Limb (tissue), 2 donors: Measurements from ENCODE around the gene RBP3.

Experiments used
- DNase-seq, 2 donors: peaks; one replicate each; pipeline ENCODE4 v3.0.0-alpha.2; 2016; ENCODE audit errors: extremely low spot score in 2 of 2

The RBP3 gene

DNA sequence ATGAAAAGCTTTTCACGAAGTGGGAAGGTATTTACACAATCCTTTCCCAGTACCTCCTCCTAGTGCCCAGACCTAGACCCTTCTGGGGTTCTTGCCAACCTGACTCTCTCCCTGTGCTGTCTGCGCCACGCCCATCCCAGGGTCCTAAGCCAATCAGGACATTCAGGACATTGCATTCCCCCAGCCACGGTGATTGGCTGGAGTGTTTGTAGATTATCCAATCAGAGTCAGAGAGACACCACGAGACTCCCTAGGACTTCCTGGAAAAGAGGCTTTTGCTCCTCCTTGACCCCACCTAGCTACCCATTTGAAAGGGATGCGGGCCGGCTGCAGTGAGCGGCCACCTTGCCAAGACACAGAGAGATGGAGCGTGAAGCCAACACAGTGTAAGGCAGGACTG lies 29.5 kb upstream of the RBP3 start:
- DNase-seq, result no peak

GRCh38 chr10:47319784-47320183 lies 28.4 kb upstream of the RBP3 start:
- DNase-seq, result no peak

DNA sequence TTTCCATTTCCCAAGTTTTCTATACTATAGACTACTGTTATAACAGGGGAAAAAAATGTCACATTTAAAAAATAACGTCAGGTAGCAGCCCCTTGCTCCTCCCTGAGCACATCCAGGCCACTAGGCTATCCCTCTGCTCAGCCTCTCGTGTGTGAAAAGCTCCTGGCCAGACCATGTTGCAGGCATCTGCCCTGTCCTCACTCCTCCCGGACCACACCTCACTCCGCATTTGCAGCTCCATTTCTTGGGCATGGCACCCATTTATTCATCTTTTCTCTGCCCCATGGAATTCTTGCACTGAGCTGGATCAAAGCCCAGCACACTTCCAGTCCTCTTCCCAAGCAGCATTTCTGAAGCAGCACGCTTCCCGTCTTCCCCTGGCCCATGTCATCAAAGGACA lies 27.4 kb upstream of the RBP3 start:
- DNase-seq, result no peak

DNA sequence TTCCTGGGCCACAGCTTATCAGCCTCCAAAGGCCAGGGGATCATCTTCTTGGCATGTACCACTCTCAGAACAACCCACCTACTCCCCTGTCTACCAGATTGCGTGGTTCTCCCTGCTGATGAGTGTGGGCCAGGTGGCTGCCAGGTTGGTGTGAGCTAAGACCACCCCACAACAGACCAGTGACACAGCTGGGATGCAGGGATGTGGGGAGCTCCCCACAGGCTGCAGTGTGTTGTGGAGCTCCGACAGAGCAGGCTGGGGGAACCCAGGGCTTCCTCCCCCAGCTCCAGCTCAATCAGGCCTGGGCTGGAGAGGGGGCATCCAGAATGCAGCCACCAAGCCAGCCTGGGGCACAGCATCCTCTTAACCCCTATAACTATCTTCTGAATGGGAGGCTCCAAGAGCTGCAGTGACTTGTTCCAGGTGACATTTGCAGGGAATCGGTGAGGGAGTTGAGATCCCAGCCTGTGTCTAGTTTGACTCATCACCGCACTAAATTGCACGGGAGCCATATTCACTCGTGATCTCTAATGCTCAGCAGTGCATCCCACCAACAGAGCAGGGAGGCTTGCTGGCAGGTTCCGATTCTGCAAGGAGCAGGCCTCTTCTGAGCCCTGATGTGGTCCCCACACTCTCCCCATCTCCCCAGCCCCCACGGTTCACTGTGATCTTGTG lies 26.5 kb upstream of the RBP3 start:
- DNase-seq, result no peak

- DNase-seq, result no peak
Observed at GRCh38 chr10:47322300-47323061, 25.7 kb upstream of the RBP3 start, which contains the start of gene GDF2. Gene GDF2, plus strand, starts transcription at chr10:47322454. Its CDS starts 215 bp downstream, at chr10:47322669.

DNA sequence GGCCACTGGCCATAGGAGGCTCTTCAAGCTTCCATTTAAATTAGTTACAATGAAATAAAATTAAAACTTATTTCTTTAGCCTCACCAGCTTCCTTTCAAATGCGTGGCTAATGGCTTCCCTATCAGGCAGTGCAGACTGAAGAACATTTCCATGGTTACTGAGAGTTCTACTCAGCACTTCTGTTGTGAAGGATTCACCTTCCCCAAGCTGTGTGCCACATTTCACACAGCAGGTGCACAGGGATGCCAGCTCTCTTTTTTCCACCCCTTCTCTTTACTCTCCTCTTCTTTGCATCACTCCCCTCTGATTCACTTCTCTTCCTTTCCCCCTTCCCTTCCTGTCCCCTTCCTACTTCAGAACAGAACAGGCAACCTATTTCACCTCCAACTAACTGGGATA lies 25.1 kb upstream of the RBP3 start:
- no peak for DNase-seq

DNA sequence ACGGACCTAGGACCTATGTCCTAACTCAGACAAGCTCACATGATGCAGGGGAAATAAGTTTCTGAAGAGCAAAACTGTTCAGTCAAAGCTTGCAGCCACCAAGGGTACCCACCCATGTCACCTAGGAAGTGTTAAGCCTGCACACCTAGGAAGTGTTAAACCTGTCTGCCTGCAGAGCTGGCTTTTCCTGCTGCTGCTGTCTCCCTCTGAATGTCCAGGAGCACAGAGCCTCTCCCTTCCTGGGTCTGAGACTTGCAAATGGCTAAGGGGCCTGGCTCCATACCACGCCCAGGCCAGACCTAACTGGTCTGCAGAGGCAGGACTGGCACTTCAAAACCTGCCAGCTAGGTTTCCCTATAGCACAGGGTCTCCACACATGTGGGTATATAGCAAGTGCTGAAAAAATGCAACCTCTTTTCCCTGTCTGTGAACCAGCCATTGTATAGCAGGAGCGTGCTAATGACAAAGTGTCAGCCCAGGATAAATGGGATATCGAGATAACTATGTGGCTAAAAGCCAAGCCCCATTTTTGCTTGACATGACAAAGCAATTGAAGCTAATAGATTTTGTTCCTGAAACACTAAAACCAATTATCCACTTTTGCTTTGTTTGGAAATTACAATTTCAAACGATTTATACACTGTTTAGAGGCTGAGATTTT lies 24.4 kb upstream of the RBP3 start:
- DNase-seq, result no peak

DNA sequence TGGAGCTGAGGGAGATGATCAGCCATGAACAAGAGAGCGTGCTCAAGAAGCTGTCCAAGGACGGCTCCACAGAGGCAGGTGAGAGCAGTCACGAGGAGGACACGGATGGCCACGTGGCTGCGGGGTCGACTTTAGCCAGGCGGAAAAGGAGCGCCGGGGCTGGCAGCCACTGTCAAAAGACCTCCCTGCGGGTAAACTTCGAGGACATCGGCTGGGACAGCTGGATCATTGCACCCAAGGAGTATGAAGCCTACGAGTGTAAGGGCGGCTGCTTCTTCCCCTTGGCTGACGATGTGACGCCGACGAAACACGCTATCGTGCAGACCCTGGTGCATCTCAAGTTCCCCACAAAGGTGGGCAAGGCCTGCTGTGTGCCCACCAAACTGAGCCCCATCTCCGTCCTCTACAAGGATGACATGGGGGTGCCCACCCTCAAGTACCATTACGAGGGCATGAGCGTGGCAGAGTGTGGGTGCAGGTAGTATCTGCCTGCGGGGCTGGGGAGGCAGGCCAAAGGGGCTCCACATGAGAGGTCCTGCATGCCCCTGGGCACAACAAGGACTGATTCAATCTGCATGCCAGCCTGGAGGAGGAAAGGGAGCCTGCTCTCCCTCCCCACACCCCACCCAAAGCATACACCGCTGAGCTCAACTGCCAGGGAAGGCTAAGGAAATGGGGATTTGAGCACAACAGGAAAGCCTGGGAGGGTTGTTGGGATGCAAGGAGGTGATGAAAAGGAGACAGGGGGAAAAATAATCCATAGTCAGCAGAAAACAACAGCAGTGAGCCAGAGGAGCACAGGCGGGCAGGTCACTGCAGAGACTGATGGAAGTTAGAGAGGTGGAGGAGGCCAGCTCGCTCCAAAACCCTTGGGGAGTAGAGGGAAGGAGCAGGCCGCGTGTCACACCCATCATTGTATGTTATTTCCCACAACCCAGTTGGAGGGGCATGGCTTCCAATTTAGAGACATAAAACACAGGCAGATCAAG lies 22.6 kb upstream of the RBP3 start:
- no peak for DNase-seq

DNA sequence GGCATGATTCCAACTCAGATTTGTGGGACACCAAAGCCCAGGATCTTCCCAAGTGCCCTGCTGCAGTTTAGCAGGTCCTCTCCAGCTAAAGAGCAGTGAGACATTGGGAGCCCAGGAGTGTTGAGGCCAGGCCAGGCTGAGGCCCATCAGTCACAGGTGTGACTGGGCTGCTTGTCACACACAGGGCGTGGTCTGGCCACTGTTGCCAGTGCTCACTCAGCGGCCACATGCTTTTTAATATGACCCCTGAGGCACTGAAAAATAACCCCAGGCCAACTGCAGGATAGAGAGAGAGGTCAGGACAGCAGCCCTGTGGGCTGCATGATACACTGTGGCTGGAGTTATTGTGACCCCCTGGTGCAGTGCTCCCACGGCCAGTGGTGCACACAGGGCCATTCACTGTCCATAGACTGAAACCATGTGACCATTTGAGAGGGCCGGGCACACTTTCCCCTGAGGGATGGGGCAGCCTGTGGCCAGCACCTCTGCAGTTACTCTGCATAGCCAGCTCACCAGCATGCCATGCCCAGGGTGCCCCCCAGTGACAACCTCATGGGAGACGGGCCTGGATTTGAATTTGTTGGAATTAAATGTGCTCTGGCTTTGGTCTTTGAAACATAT lies 21.7 kb upstream of the RBP3 start:
- no peak for DNase-seq

DNA sequence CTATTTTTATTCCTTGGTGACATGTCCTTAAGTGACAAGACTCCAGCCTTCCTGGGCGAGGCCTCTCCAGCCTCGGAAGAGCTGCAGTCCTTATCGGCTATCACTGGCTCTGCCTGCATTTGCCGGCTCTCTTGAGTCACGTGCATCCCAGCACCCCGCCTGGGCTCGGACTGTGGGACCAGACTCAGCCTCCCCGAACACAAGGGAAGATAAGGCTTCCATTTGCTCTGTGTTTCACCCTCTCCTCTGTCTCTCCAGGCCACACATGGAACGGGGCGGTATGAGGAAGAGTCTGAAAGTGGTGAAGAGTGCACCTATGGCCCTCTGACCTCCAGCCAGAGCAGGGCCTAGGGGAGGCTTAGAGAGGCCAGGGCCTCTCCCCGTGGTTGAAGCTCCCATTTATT lies 21.2 kb upstream of the RBP3 start:
- no peak for DNase-seq

GRCh38 chr10:47329855-47330254 lies 18.3 kb upstream of the RBP3 start:
- DNase-seq, result no peak

DNA sequence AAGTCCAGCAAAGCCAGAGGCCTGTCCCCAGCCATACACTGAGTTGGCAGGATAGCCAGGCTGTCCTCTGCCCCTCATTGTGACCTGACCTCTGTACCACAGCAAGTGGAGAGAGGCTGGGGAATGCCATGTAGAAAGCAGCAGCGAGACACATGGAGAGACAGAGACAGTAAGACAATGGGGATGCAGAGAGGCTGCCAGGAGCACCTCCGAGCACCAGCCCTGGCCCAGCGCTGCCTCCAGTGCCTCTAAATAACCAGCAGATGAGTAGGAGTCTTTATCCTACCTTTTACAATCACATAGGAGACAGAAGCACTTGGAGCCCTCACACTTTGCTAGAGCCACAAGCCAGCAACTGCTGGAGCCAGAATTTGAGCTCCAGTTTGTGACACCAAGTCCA lies 17.8 kb upstream of the RBP3 start:
- DNase-seq, result no peak

GRCh38 chr10:47330804-47331203 lies 17.4 kb upstream of the RBP3 start:
- no peak for DNase-seq

GRCh38 chr10:47331491-47331890 lies 16.7 kb upstream of the RBP3 start:
- no peak for DNase-seq

- no peak for DNase-seq
Observed at GRCh38 chr10:47331954-47332353, 16.2 kb upstream of the RBP3 start.

- no peak for DNase-seq
Observed at GRCh38 chr10:47332371-47332770, 15.8 kb upstream of the RBP3 start.

- no peak for DNase-seq
Observed at GRCh38 chr10:47332946-47333345, 15.2 kb upstream of the RBP3 start.

DNA sequence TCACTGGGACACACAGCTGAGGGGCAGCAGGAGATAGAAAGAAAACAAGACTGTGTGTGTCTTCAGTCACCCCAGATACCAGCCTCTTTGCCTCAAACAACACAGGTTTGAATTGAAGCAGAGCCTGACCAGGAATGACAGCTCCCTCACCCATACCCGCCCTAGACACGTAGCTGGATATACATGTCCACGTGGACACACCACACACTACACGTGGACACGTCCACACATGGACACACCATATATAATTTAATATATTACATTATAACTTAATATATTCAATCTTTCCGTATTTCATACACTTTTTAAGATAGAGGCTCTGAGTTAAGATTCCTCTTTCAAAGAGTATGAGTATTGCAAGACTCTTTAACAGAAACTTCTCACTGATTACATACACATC lies 14.6 kb upstream of the RBP3 start:
- DNase-seq, result no peak

GRCh38 chr10:47334466-47335295 lies 13.5 kb upstream of the RBP3 start:
- DNase-seq, result no peak

DNA sequence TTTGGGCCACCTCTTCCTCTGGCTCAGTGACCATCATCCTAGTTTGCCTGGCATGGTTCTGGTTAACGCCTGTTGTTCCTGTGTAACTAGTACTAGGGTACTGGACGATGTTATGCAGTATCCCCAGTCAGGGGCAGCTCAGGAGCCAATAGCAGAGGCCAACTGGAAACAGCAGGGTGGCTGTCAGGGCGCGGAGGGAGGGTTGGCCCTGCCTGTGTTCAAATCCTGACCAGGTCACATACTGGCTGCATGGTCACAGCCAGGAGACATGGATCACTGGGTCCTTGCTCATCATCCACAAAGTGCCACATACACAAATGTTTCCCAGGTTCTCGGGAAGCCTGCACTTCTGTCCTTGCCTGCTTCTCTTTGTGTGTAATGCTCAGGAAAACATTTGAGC lies 12.3 kb upstream of the RBP3 start:
- DNase-seq, result no peak
